K562 (cell line): ENCODE results near the gene CDC45. TPM values are rescaled to one million over a fixed set of nuclear protein-coding genes. Genes with fewer than 3 reads are reported as not detected.
A peak's percentile ranks its signal among the peaks of the same experiment; 100 is the strongest.

Experiments
- BHLHE40 ChIP-seq: IDR thresholded peaks from 2 replicates; pipeline ENCODE4 v1.6.1; 2011; ENCODE audit warnings: low read length, improper control_type of control experiment
- CBX8 ChIP-seq: fragments of 200-600 bp; sonication (generic); IDR thresholded peaks from 2 replicates; pipeline ENCODE4 v1.6.1; 2012; ENCODE audit warnings: borderline replicate concordance, mixed run types, low read depth, mild to moderate bottlenecking, moderate library complexity, mixed read lengths, low read length, control low read depth, inconsistent platforms; ENCODE audit not compliant: poor library complexity, severe bottlenecking; ENCODE audit errors: extremely low read depth
- CTCFL ChIP-seq: IDR thresholded peaks from 2 replicates; pipeline ENCODE4 v1.6.1; 2011; ENCODE audit warnings: borderline replicate concordance, low read depth, mild to moderate bottlenecking, moderate library complexity, low read length; ENCODE audit not compliant: insufficient read depth, poor library complexity, severe bottlenecking
- EWSR1 ChIP-seq: fragments of 450-650 bp; IDR thresholded peaks from 2 replicates; pipeline ENCODE4 v1.6.1; 2018; ENCODE audit warnings: borderline replicate concordance, mild to moderate bottlenecking, low read depth, moderate library complexity; ENCODE audit not compliant: partially characterized antibody
- JUN ChIP-seq, 2 experiments: sonication (generic) in 1 of 2; formaldehyde crosslinking in 1 of 2; IDR thresholded peaks; 2 replicates each; pipeline versions ENCODE4 v1.6.1 to v1.8.0; 2012 to 2022; ENCODE audit warnings: borderline replicate concordance in 2 of 2, mild to moderate bottlenecking in 2 of 2, improper control_type of control experiment in 1 of 2, low read depth in 1 of 2, low read length in 1 of 2, missing genetic modification reagents in 1 of 2
- JUND ChIP-seq, 2 experiments: IDR thresholded peaks; 2 replicates in 1 of 2; 3 replicates in 1 of 2; pipeline ENCODE4 v1.6.1; 2011; ENCODE audit warnings: borderline replicate concordance in 2 of 2, low read depth in 2 of 2, low read length in 2 of 2, improper control_type of control experiment in 1 of 2, missing biosample characterization in 1 of 2, missing genetic modification characterization in 1 of 2, missing genetic modification reagents in 1 of 2
- KDM2B ChIP-seq: fragments of 250-450 bp; sonication (Bioruptor Pico); IDR thresholded peaks from 2 replicates; pipeline ENCODE4 v1.8.0; 2021; ENCODE audit warnings: mild to moderate bottlenecking, moderate library complexity
- LCOR ChIP-seq: sonication (generic); formaldehyde crosslinking; IDR thresholded peaks from 2 replicates; pipeline ENCODE4 v1.8.0; 2022; ENCODE audit warnings: mild to moderate bottlenecking, missing genetic modification reagents
- MLX ChIP-seq, 2 experiments: fragments of 450-650 bp in 1 of 2; sonication (generic) in 1 of 2; formaldehyde crosslinking; conservative IDR thresholded peaks; 2 replicates each; pipeline versions ENCODE4 v1.4.0 to v1.8.1; 2020 to 2022; ENCODE audit warnings: mild to moderate bottlenecking in 1 of 2, missing genetic modification reagents in 1 of 2
- MYBL2 ChIP-seq, 2 experiments: fragments of 450-650 bp in 1 of 2; sonication (generic) in 1 of 2; formaldehyde crosslinking in 1 of 2; IDR thresholded peaks; 2 replicates each; pipeline versions ENCODE4 v1.6.1 to v1.8.1; 2017 to 2022; ENCODE audit warnings: borderline replicate concordance in 1 of 2, inconsistent platforms in 1 of 2, low read depth in 1 of 2, mild to moderate bottlenecking in 1 of 2, missing genetic modification reagents in 1 of 2, moderate library complexity in 1 of 2
- RERE ChIP-seq: sonication (generic); formaldehyde crosslinking; IDR thresholded peaks from 2 replicates; pipeline ENCODE4 v1.8.0; 2023; ENCODE audit warnings: missing genetic modification reagents, mild to moderate bottlenecking, borderline replicate concordance
- ZNF146 ChIP-seq: IDR thresholded peaks from one replicate; pipeline ENCODE4 v1.6.1; 2018; ENCODE audit warnings: missing compliant biosample characterization; ENCODE audit not compliant: unreplicated experiment
- ZNF24 ChIP-seq: fragments of 450-650 bp; IDR thresholded peaks from 2 replicates; pipeline ENCODE4 v1.6.1; 2016
- ZNF3 ChIP-seq: fragments of 250-450 bp; sonication (Bioruptor Pico); IDR thresholded peaks from 2 replicates; pipeline ENCODE4 v1.5.0; 2021; ENCODE audit warnings: mild to moderate bottlenecking, moderate library complexity
- ZNF583 ChIP-seq: fragments of 250-450 bp; sonication (Bioruptor Pico); IDR thresholded peaks from 2 replicates; pipeline ENCODE4 v1.4.0; 2020
- ZNF778 ChIP-seq: fragments of 450-650 bp; formaldehyde crosslinking; IDR thresholded peaks from 2 replicates; pipeline ENCODE4 v1.4.0; 2020; ENCODE audit warnings: mild to moderate bottlenecking, moderate library complexity
- polyA plus RNA-seq, 8 experiments: library from polyadenylated mRNA; depleted of rRNA in 4 of 8; stranded (reverse) in 5 of 8; unstranded in 3 of 8; fragments of >200 nt; fragmentation: Nextera tagmentation in 2 of 8; fragmentation: Illumina TruSeq in 1 of 8; extraction: Ambion mirVana in 2 of 8; extraction: Trizol in 1 of 8; gene quantifications; 2 replicates each; pipeline versions ENCODE4 v1.2.1 to v1.2.3, GENCODE V29; 2011 to 2014; ENCODE audit warnings: inconsistent platforms in 1 of 8, missing spikeins in 1 of 8
- total RNA-seq, 7 experiments: library from RNA; depleted of rRNA in 6 of 7; stranded (reverse); fragments of >200 nt in 6 of 7; fragmentation: Illumina TruSeq in 2 of 7; extraction: Trizol in 2 of 7; gene quantifications; 2 replicates each; pipeline versions ENCODE4 v1.2.1 to v1.2.3, GENCODE V29; 2011 to 2021; ENCODE audit warnings: low replicate concordance in 1 of 7

The CDC45 gene
- total and polyA plus RNA-seq, 9 of the 15 experiments (the other 6 are each of a cell fraction or from before 2014, with no cell fraction given) = 251 to 580 (median 410) TPM

- TF ChIP-seq CTCFL = no peak
- TF ChIP-seq ZNF583 (CRISPR knock-in tag) = peak; percentile 86
- no peak for TF ChIP-seq RERE
- peak; percentile 81 for TF ChIP-seq BHLHE40
- peak; percentile 84 for TF ChIP-seq JUN (IDR thresholded peaks at IDR 0.05; ENCODE audit: borderline replicate concordance, low read depth, low read length)
- TF ChIP-seq JUN (CRISPR knock-in tag; IDR thresholded peaks at IDR 0.05; ENCODE audit: borderline replicate concordance) = no peak
- TF ChIP-seq CBX8 = no peak
- TF ChIP-seq ZNF24 = no peak
- peak; percentile 96; the same call in 1 of the 2 replicates for TF ChIP-seq KDM2B (CRISPR knock-in tag)
- no peak for TF ChIP-seq ZNF778 (CRISPR knock-in tag)
- TF ChIP-seq JUND (IDR thresholded peaks at IDR 0.05; ENCODE audit: borderline replicate concordance, low read depth, low read length) = peak; percentile 91
- no peak for TF ChIP-seq JUND (tag; IDR thresholded peaks at IDR 0.05; ENCODE audit: borderline replicate concordance, low read depth, low read length)
- TF ChIP-seq MYBL2 (IDR thresholded peaks at IDR 0.05; ENCODE audit: low read depth) = no peak
- no peak for TF ChIP-seq MYBL2 (CRISPR knock-in tag; IDR thresholded peaks at IDR 0.05; ENCODE audit: borderline replicate concordance)
- no peak for TF ChIP-seq EWSR1
- no peak for TF ChIP-seq ZNF3 (CRISPR knock-in tag)
- no peak for TF ChIP-seq LCOR (CRISPR knock-in tag)
- TF ChIP-seq MLX (CRISPR knock-in tag; conservative IDR thresholded peaks at IDR 0.05) = peak in 1 of 2 experiments; percentile 38; a peak in 2 of 4 replicates
- no peak for TF ChIP-seq ZNF146
Observed at GRCh38 chr22:19431649-19432132, 48.0 kb upstream of the CDC45 start, which contains the start of gene HIRA (continued).
